Epidermal melanocyte (primary cell): ENCODE data around the gene SNU13.
"Not testable (repeated sequence)": the region's sequence is repeated elsewhere in the genome, so short reads cannot be mapped to it uniquely, and the experiment has no call there.

ENCODE experiments used
- DNase-seq: peaks from one replicate; pipeline ENCODE4 v3.0.0; 2011; ENCODE audit warnings: low spot score; ENCODE audit not compliant: insufficient read length

SNU13 gene

GRCh38 chr22:41642331-41643110 lies 46.1 kb downstream of the SNU13 start:
- no peak for DNase-seq

DNA sequence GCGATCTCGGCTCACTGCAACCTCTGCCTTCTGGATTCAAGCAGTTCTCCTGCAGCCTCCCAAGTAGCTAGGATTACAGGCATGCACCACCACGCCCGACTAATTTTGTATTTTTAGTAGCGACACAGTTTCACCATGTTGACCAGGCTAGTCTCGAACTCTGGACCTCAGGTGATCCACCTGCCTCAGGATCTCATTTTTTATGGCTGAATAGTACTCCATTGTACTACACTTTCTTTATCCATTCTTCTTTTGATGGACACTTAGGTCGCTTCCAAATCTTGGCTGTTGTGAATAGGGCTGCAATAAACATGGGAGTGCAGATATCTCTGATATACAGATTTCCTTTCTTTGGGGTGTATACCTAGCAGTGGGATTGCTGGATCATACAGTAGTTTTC lies 46.8 kb downstream of the SNU13 start:
- no peak for DNase-seq

GRCh38 chr22:41638748-41639147 lies 49.9 kb downstream of the SNU13 start:
- DNase-seq: no peak

DNA sequence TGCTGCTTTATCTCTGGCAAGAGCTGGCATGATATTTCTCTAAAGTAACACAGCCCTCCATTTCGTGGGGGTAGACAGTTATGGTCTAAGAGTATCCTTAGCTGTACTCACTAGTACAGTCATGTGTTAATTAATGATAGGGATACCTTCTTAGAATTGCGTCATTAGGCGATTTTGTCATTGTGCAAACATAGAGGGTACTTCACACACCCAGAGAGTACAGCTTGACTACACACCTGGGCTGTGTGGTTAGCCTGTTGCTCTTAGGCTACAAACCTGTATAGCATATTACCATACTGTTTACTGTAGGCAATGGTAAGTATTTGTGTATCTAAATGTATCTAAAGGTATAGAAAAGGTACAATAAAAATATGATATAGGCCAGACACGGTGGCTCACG lies 50.5 kb downstream of the SNU13 start:
- DNase-seq: no peak

DNA sequence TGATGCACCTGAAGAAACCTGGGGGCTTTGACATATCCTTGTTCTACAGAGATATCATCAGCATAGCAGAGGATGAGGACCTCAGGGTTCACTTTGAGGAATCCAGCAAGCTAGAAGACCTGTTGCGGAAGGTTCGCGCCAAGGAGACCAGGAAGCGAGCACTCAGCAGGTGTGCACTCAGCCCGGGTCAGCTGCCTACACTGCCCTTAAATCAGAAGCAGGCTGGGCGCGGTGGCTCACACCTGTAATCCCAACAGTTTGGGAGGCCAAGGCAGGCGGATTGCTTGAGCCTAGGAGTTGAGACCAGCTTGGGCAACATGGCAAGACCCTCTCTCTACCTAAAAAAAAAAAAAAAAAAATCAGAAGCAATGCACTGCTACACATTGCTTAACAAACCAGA lies 51.0 kb downstream of the SNU13 start:
- not testable (repeated sequence) for DNase-seq

- DNase-seq: no peak
Measured at GRCh38 chr22:41636467-41636866, 52.2 kb downstream of the SNU13 start.

DNA sequence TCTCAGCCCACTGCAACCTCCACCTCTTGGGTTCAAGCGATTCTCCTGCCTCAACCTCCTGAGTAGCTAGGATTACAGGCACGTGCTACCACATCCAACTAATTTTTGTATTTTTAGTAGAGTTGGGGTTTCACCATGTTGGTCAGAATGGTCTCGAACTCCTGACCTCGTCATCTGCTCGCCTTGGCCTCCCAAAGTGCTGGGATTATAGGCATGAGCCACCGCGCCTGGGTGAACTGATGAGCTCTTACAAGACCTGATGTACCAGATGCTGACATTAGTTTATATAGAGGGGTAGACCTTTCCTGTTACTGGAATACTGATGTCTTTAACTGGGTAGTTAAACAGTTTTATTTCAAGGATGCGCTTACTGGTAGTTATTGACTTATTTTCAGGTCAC lies 54.1 kb downstream of the SNU13 start:
- DNase-seq: not testable (repeated sequence)

DNA sequence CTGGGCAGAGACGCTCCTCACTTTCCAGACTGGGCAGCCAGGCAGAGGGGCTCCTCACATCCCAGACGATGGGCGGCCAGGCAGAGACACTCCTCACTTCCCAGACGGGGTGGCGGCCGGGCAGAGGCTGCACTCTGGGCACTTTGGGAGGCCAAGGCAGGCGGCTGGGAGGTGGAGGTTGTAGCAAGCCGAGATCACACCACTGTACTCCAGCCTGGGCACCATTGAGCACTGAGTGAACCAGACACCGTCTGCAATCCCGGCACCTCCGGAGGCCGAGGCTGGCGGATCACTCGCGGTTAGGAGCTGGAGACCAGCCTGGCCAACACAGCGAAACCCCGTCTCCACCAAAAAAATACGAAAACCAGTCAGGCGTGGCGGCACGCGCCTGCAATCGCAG lies 57.1 kb downstream of the SNU13 start:
- not testable (repeated sequence) for DNase-seq

- not testable (repeated sequence) for DNase-seq
Measured at GRCh38 chr22:41631115-41631514, 57.6 kb downstream of the SNU13 start.

GRCh38 chr22:41625577-41625976 lies 63.1 kb downstream of the SNU13 start:
- DNase-seq: no peak
